Neural cell (in vitro differentiated cells): ENCODE data around the gene PCYT2.

Experiments used
- CTCF ChIP-seq: fragments of 450-650 bp; IDR thresholded peaks from 2 replicates; pipeline ENCODE4 v1.5.1; 2014; ENCODE audit warnings: antibody characterized with exemption, mild to moderate bottlenecking, moderate library complexity; ENCODE audit not compliant: poor library complexity, severe bottlenecking
- EP300 ChIP-seq: fragments of 450-650 bp; conservative IDR thresholded peaks from 2 replicates; pipeline ENCODE4 v1.6.1; 2014; ENCODE audit warnings: antibody characterized with exemption, mild to moderate bottlenecking, moderate library complexity; ENCODE audit not compliant: poor library complexity, severe bottlenecking
- EZH2 ChIP-seq: fragments of 200-600, 300-800 bp; shearing (Covaris generic), sonication (generic); IDR thresholded peaks from 2 replicates; pipeline ENCODE4 v1.6.1; 2014; ENCODE audit warnings: antibody characterized with exemption, low read length, borderline replicate concordance, mild to moderate bottlenecking; ENCODE audit not compliant: insufficient read depth, poor library complexity, severe bottlenecking
- POLR2AphosphoS5 ChIP-seq: IDR thresholded peaks from 2 replicates; pipeline ENCODE4 v1.6.1; 2012
- RAD21 ChIP-seq: fragments of 450-650 bp; conservative IDR thresholded peaks from 2 replicates; pipeline ENCODE4 v1.6.1; 2014; ENCODE audit warnings: antibody characterized with exemption, mild to moderate bottlenecking, moderate library complexity
- TAF1 ChIP-seq: IDR thresholded peaks from 2 replicates; pipeline ENCODE4 v1.6.1; 2012; ENCODE audit warnings: low read depth

DNA sequence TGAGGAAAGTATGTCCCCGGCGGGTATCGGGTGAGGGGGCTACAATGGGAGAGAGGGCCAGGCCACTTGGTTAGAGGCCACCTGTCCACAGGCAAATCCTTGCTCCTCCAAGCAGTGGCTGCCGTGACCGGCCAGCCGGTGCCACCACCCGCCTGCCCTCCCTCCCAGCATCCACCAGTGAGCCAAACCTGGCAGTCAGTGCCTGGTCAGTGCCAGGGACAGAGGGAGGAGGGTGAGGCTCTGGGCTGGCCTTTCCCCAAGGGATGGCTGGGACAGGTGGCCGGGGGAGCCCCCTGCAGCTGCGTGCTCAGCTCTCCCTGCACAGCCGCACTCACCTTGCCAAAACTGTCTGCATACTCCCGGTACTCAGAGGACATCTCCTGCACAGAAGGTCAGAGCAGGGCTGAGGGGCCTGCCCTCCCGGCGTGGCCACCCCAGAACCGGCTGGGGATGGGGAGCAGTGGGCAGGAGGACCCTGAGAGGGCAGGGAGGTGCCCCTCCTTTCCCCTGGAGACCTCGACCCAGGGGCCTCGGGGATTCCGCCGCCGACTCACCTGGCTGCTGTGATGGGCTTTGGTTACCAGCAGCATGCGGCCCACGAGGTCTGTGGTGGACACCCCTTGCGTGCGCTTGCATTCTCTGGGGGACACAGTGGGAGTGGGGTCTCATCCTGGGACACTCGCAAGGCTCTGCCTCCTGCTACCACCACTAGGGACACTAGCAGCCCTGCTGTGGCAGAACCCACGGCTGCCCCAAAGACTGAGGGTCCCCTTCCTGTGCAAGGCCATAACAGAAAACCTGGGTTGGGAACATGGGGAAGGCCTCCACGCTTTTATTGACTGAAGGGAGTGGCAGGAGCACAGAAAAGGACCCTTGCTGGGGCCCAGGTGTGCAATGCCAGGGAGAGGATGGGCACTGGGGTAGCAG lies 3.7 kb downstream of the PCYT2 start:
- TF ChIP-seq EZH2 = no peak
- no peak for TF ChIP-seq RAD21
- no peak for TF ChIP-seq CTCF
- no peak for TF ChIP-seq POLR2AphosphoS5
- TF ChIP-seq EP300 = no peak
- TF ChIP-seq TAF1 = no peak
